PC-3 (cell line): ENCODE results near the gene HDGFL3. TPM values are rescaled to one million over a fixed set of nuclear protein-coding genes. Genes with fewer than 3 reads are reported as not detected.

ENCODE experiments used
- ATAC-seq: fragments of 200-7000 bp; cut with Tn5 transposase; 2 replicates; pipeline ENCODE4 v1.9.1; 2020; ENCODE audit warnings: mild to moderate bottlenecking, moderate library complexity
- BruUV-seq: library from RNA; stranded (reverse); fragments of 400-500 nt; replicated peaks from 2 replicates; lab custom pipeline; 2021; lab: Mats Ljungman, UMichigan
- CTCF ChIA-PET: fragments of 300-600 bp; sonication (Branson Sonifier 250); formaldehyde crosslinking; loops from one replicate; lab custom pipeline; 2022; ENCODE audit warnings: antibody characterized with exemption; lab: Charles Lee
- POLR2A ChIA-PET: fragments of 300-600 bp; sonication (Branson Sonifier 250); formaldehyde crosslinking; loops from one replicate; lab custom pipeline; 2022; ENCODE audit warnings: antibody characterized with exemption; ENCODE audit not compliant: unreplicated experiment; lab: Charles Lee
- DNase-seq: peaks from one replicate; pipeline ENCODE4 v3.0.0-alpha.2; 2015
- H2AFZ ChIP-seq: fragments of 300-600 bp; sonication (generic); 2 replicates; pipeline ENCODE4 v1.6.0; 2016; ENCODE audit warnings: antibody characterized with exemption, low read length
- H3F3A ChIP-seq: fragments of 300-600 bp; sonication (generic); one replicate; pipeline ENCODE4 v1.6.0; 2017; ENCODE audit warnings: antibody characterized with exemption, low read length, control low read depth, mild to moderate bottlenecking; ENCODE audit not compliant: unreplicated experiment
- H3K27ac ChIP-seq: fragments of 300-600 bp; sonication (generic); 2 replicates; pipeline ENCODE4 v1.5.1; 2016; ENCODE audit warnings: mild to moderate bottlenecking, low read length
- H3K27me3 ChIP-seq: fragments of 300-600 bp; sonication (generic); 2 replicates; pipeline ENCODE4 v1.6.1; 2016; ENCODE audit warnings: low read length, mixed read lengths
- H3K36me3 ChIP-seq: fragments of 300-600 bp; sonication (generic); 2 replicates; pipeline ENCODE4 v1.6.1; 2016; ENCODE audit warnings: low read depth, mixed run types, low read length, mixed read lengths
- H3K4me1 ChIP-seq: fragments of 300-600 bp; sonication (generic); 2 replicates; pipeline ENCODE4 v1.5.1; 2016; ENCODE audit warnings: low read length; ENCODE audit not compliant: insufficient read depth
- H3K4me2 ChIP-seq: fragments of 300-600 bp; sonication (generic); 2 replicates; pipeline ENCODE4 v1.6.0; 2016; ENCODE audit warnings: low read length
- H3K4me3 ChIP-seq: fragments of 300-600 bp; sonication (generic); 2 replicates; pipeline ENCODE4 v1.5.1; 2016; ENCODE audit warnings: mild to moderate bottlenecking, low read length, mixed read lengths
- H3K79me2 ChIP-seq: fragments of 300-600 bp; sonication (generic); 2 replicates; pipeline ENCODE4 v1.6.1; 2017; ENCODE audit warnings: low read length, mixed read lengths
- H3K9ac ChIP-seq: fragments of 300-600 bp; sonication (generic); 2 replicates; pipeline ENCODE4 v1.6.0; 2016; ENCODE audit warnings: mild to moderate bottlenecking, low read length
- H3K9me2 ChIP-seq: fragments of 300-600 bp; sonication (generic); replicated peaks from 2 replicates; pipeline ENCODE4 v1.6.1; 2016; ENCODE audit warnings: mixed run types, low read length, mixed read lengths
- H3K9me3 ChIP-seq: fragments of 300-600 bp; sonication (generic); 2 replicates; pipeline ENCODE4 v1.6.1; 2016; ENCODE audit warnings: low read length, mixed read lengths
- H4K20me1 ChIP-seq: fragments of 300-600 bp; sonication (generic); 2 replicates; pipeline ENCODE4 v1.6.1; 2016; ENCODE audit warnings: low read length, mixed read lengths
- CTCF ChIP-seq: fragments of 300-600 bp; sonication (generic); conservative IDR thresholded peaks from 2 replicates; pipeline ENCODE4 v1.5.1; 2017; ENCODE audit warnings: antibody characterized with exemption, low read depth, mild to moderate bottlenecking, low read length
- EZH2 ChIP-seq: fragments of 300-600 bp; sonication (generic); IDR thresholded peaks from one replicate; pipeline ENCODE4 v1.6.1; 2017; ENCODE audit warnings: antibody characterized with exemption, mild to moderate bottlenecking, low read length; ENCODE audit not compliant: unreplicated experiment
- EZH2phosphoT487 ChIP-seq: fragments of 300-600 bp; sonication (generic); IDR thresholded peaks from 2 replicates; pipeline ENCODE4 v1.6.1; 2018; ENCODE audit warnings: mild to moderate bottlenecking, antibody characterized with exemption, low read length, borderline replicate concordance
- intact Hi-C: fragments of 100-400 bp; cut with micrococcal nuclease; formaldehyde crosslinking; loops from 2 replicates; pipeline ENCODE4 v1.9.0; 2023
- total RNA-seq: library from RNA; depleted of rRNA; stranded (reverse); fragments of >200 nt; gene quantifications from 2 replicates; pipeline ENCODE4 v1.2.3, GENCODE V29; 2014

HDGFL3 gene
- total RNA-seq, 1 experiment from 2014 or later: 38.4 TPM

GRCh38 chr15:83203543-83203942, 4.1 kb downstream of the HDGFL3 start:
- no peak for DNase-seq
- no peak for TF ChIP-seq CTCF
- no peak for TF ChIP-seq EZH2
- TF ChIP-seq EZH2phosphoT487: no peak
- Histone ChIP-seq H4K20me1 (no peaks in the 10 kb centered on the region), H3K36me3 (no peaks in the 10 kb centered on the region), H3K4me3 (no peak overlapping the region), H3K79me2 (peaks cover 84% of the 10 kb centered on the region), H3K27ac (no peak overlapping the region), H3K9ac (no peak overlapping the region), H3K4me2 (no peak overlapping the region), H3K9me3 (no peaks in the 10 kb centered on the region), H3K27me3 (no peaks in the 10 kb centered on the region), H3F3A (no peaks in the 10 kb centered on the region), H3K4me1 (peaks cover 25% of the 10 kb centered on the region), H2AFZ (no peak overlapping the region), H3K9me2 (no peaks in the 10 kb centered on the region)
- BruUV-seq: no TSS peak
- no peak for ATAC-seq
- POLR2A ChIA-PET: no interaction called here
- CTCF ChIA-PET: no interaction called here
- intact Hi-C loops: no loop called here

DNA sequence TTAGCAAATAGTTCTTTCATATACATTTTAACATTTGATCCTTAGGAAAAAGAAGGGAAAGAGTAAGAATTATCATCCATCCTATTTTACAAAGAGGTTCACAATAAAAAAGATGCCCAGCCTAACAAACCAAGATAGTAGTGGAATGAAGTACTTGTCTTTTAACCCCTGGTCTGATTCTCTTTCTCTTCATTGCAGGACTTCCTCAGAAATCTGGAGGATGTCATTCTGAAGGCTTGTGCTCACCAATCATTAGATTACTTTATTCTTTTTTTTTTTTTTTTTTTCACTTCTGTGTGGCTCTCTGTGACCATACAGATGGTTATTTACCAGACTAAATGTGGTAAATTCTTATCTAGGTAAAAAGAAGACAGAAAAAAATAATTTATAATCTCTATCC, 7.0 kb downstream of the HDGFL3 start:
- no peaks in the 10 kb centered on the region for H3K9me3 ChIP-seq
- BruUV-seq: no TSS peak
- no peaks in the 10 kb centered on the region for H3K27me3 ChIP-seq
- H3K4me1 ChIP-seq: peaks cover 14% of the 10 kb centered on the region
- H3K27ac ChIP-seq: no peak overlapping the region
- no peak overlapping the region for H3K4me2 ChIP-seq
- H3K36me3 ChIP-seq: no peaks in the 10 kb centered on the region
- peaks cover 86% of the 10 kb centered on the region for H3K79me2 ChIP-seq
- H3K4me3 ChIP-seq: no peak overlapping the region
- TF ChIP-seq CTCF: no peak
- intact Hi-C loops: no loop called here
- no peaks in the 10 kb centered on the region for H4K20me1 ChIP-seq
- ChIA-PET CTCF (no interaction called here), POLR2A (no interaction called here)
- H3F3A ChIP-seq: no peaks in the 10 kb centered on the region
- no peak overlapping the region for H2AFZ ChIP-seq
- no peak for ATAC-seq
- no peak for DNase-seq
- H3K9me2 ChIP-seq: no peaks in the 10 kb centered on the region
- H3K9ac ChIP-seq: no peak overlapping the region

- H3K9me3 ChIP-seq: no peaks in the 10 kb centered on the region
- ChIA-PET CTCF (no interaction called here), POLR2A (no interaction called here)
- no peaks in the 10 kb centered on the region for H3K36me3 ChIP-seq
- ATAC-seq (no peak), DNase-seq (no peak)
- no peak overlapping the region for H2AFZ ChIP-seq
- H3K79me2 ChIP-seq: peaks cover 86% of the 10 kb centered on the region
- no peaks in the 10 kb centered on the region for H3F3A ChIP-seq
- H4K20me1 ChIP-seq: no peaks in the 10 kb centered on the region
- no peaks in the 10 kb centered on the region for H3K9me2 ChIP-seq
- no peak for TF ChIP-seq EZH2
- no peak for TF ChIP-seq CTCF
- TF ChIP-seq EZH2phosphoT487: no peak
- intact Hi-C loops: no loop called here
- no peak overlapping the region for H3K27ac ChIP-seq
- H3K9ac ChIP-seq: no peak overlapping the region
- no peaks in the 10 kb centered on the region for H3K27me3 ChIP-seq
- peaks cover 10% of the 10 kb centered on the region for H3K4me1 ChIP-seq
- H3K4me2 ChIP-seq: no peak overlapping the region
- no TSS peak for BruUV-seq
- no peak overlapping the region for H3K4me3 ChIP-seq
Measured at GRCh38 chr15:83200162-83200561, 7.5 kb downstream of the HDGFL3 start.
